Testis (tissue), 2 donors: Measurements from ENCODE around the gene ABCC4.

Experiments
- CTCF ChIP-seq, 3 experiments: fragments of 450-650 bp in 2 of 3; fragments of 200-600 bp in 1 of 3; sonication (generic) in 1 of 3; IDR thresholded peaks; one replicate each; pipeline ENCODE4 v1.5.1; 2016 to 2019; ENCODE audit warnings: antibody characterized with exemption in 3 of 3, mild to moderate bottlenecking in 2 of 3, moderate library complexity in 1 of 3
- POLR2A ChIP-seq: fragments of 450-650 bp; IDR thresholded peaks from one replicate; pipeline ENCODE4 v1.6.1; 2017; ENCODE audit warnings: antibody characterized with exemption, mild to moderate bottlenecking, moderate library complexity

- TF ChIP-seq CTCF (IDR thresholded peaks at IDR 0.05) (no peak), POLR2A (no peak)
Observed at GRCh38 chr13:95188128-95188527, 113.1 kb downstream of the ABCC4 start.
